ENCODE data around the gene SPATA13.

DNA sequence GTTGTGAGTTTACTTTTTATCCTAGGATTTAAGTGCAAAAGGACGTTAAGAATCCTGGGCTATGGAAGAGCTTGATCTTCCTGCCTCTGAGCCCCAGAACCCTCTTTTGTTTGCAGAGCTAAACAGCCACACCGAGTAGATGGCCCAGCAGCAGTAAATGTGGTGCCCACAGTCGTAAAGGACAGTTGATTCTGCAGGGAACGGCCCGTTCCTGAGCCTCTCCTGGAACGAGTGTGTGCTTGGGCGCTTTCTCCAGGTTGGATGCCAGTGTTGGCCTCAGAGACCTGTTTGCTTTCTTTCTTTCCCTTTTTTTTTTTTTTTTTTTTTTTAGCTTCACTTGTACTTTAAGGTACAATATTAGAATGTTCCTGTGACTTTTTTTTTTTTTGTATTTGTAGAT lies 41.7 kb downstream of the SPATA13 start:
- TF ChIP-seq CTCF (IDR thresholded peaks at IDR 0.05; ENCODE audit: poor library complexity), result no peak
- no peak for TF ChIP-seq EZH2phosphoT487 (IDR thresholded peaks at IDR 0.05; ENCODE audit: low read depth, severe bottlenecking, unreplicated experiment)
